ENCODE results near the gene CHD2.

DNA sequence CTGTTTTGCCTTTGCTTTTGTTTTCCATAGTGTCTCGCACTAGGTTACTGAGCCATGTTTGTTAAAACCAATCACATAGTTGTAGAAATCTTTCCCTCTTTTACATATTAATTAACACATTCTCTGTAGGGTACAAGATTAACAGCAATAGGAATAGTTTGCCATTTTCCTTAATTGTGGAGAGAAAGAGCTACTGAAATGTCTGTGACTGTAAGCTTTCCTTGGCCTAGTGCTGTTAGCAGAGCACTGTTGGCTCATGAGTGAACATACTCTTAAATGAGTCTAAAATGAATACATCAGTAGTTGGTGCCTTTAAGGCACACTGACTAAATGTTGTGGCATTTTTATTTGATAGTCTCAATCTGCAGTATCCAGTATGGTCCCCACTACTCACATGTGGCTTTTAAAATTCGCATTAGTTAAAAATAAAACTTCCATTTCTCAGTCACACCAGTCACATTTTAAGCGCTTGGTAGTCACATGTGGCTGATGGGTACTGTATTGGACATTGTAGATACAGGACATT, 28.2 kb downstream of the CHD2 start:
- TF ChIP-seq, protein P1, sequence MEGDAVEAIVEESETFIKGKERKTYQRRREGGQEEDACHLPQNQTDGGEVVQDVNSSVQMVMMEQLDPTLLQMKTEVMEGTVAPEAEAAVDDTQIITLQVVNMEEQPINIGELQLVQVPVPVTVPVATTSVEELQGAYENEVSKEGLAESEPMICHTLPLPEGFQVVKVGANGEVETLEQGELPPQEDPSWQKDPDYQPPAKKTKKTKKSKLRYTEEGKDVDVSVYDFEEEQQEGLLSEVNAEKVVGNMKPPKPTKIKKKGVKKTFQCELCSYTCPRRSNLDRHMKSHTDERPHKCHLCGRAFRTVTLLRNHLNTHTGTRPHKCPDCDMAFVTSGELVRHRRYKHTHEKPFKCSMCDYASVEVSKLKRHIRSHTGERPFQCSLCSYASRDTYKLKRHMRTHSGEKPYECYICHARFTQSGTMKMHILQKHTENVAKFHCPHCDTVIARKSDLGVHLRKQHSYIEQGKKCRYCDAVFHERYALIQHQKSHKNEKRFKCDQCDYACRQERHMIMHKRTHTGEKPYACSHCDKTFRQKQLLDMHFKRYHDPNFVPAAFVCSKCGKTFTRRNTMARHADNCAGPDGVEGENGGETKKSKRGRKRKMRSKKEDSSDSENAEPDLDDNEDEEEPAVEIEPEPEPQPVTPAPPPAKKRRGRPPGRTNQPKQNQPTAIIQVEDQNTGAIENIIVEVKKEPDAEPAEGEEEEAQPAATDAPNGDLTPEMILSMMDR (IDR thresholded peaks at IDR 0.05), result no peak
- no peak for TF ChIP-seq RAD21 (conservative IDR thresholded peaks at IDR 0.05 in 1 of 2, IDR thresholded peaks at IDR 0.05 in 1 of 2)

Data from A549 (cell line).